HepG2 (cell line): ENCODE results near the gene TRPC3. TPM values are rescaled to one million over a fixed set of nuclear protein-coding genes. Genes with fewer than 3 reads are reported as not detected.

Source experiments
- AKAP8 ChIP-seq: sonication (generic); formaldehyde crosslinking; IDR thresholded peaks from 2 replicates; pipeline ENCODE4 v1.5.1; 2020; ENCODE audit warnings: mild to moderate bottlenecking, missing genetic modification reagents
- BCL3 ChIP-seq: sonication (generic); formaldehyde crosslinking; IDR thresholded peaks from 2 replicates; pipeline ENCODE4 v1.5.1; 2020; ENCODE audit warnings: mild to moderate bottlenecking, missing genetic modification reagents, moderate library complexity
- ETS1 ChIP-seq: sonication (generic); formaldehyde crosslinking; IDR thresholded peaks from 2 replicates; pipeline ENCODE4 v1.4.0; 2020; ENCODE audit warnings: missing genetic modification reagents
- MIER2 ChIP-seq: IDR thresholded peaks from 2 replicates; pipeline ENCODE4 v1.6.1; 2016; ENCODE audit warnings: missing biosample characterization, missing genetic modification reagents
- RERE ChIP-seq: IDR thresholded peaks from 2 replicates; pipeline ENCODE4 v1.6.1; 2016; ENCODE audit warnings: low read depth, missing genetic modification reagents, missing compliant biosample characterization
- TBX3 ChIP-seq: fragments of 450-650 bp; IDR thresholded peaks from 2 replicates; pipeline ENCODE4 v1.6.1; 2017; ENCODE audit warnings: antibody characterized with exemption, mild to moderate bottlenecking, inconsistent platforms, borderline replicate concordance
- TOPORS ChIP-seq: sonication (generic); formaldehyde crosslinking; IDR thresholded peaks from 2 replicates; pipeline ENCODE4 v1.8.0; 2023; ENCODE audit warnings: mild to moderate bottlenecking, missing genetic modification reagents
- ZFAT ChIP-seq: sonication (generic); formaldehyde crosslinking; conservative IDR thresholded peaks from 2 replicates; pipeline ENCODE4 v1.8.1; 2023; ENCODE audit warnings: missing genetic modification reagents, inconsistent platforms
- ZFP37 ChIP-seq: sonication (generic); formaldehyde crosslinking; IDR thresholded peaks from 2 replicates; pipeline ENCODE4 v1.4.0; 2020; ENCODE audit warnings: missing genetic modification reagents, borderline replicate concordance
- ZGPAT ChIP-seq: IDR thresholded peaks from 2 replicates; pipeline ENCODE4 v1.6.1; 2016; ENCODE audit warnings: mild to moderate bottlenecking
- ZNF205 ChIP-seq: IDR thresholded peaks from 2 replicates; pipeline ENCODE4 v1.6.1; 2018; ENCODE audit warnings: missing biosample characterization, missing genetic modification reagents
- ZNF367 ChIP-seq: sonication (generic); formaldehyde crosslinking; IDR thresholded peaks from 2 replicates; pipeline ENCODE4 v1.4.0; 2020; ENCODE audit warnings: missing genetic modification reagents, borderline replicate concordance
- ZNF572 ChIP-seq: sonication (generic); formaldehyde crosslinking; IDR thresholded peaks from 2 replicates; pipeline ENCODE4 v1.5.1; 2020; ENCODE audit warnings: mild to moderate bottlenecking, missing genetic modification reagents
- polyA plus RNA-seq, 8 experiments: library from polyadenylated mRNA; depleted of rRNA in 3 of 8; stranded (reverse) in 7 of 8; unstranded in 1 of 8; fragments of >200 nt; fragmentation: Illumina TruSeq in 4 of 8; extraction: Trizol in 4 of 8; gene quantifications; 2 replicates each; pipeline versions ENCODE4 v1.2.1 to v1.2.3, GENCODE V29; 2011 to 2016; ENCODE audit warnings: low read depth in 4 of 8, missing spikeins in 1 of 8, mixed read lengths in 1 of 8; ENCODE audit not compliant: insufficient read depth in 1 of 8
- total RNA-seq, 5 experiments: library from RNA; depleted of rRNA; stranded (reverse); fragments of >200 nt; fragmentation: Illumina TruSeq; extraction: Trizol; gene quantifications; 2 replicates each; pipeline ENCODE4 v1.2.3, GENCODE V29; 2016; ENCODE audit warnings: low read depth in 1 of 5
- TF ChIP-seq, protein P1 (sequence below): sonication (generic); formaldehyde crosslinking; IDR thresholded peaks from 2 replicates; pipeline ENCODE4 v1.4.0; 2020; ENCODE audit warnings: mild to moderate bottlenecking, low read depth, missing genetic modification reagents
- TF ChIP-seq, protein P2 (sequence below): sonication (generic); formaldehyde crosslinking; IDR thresholded peaks from 2 replicates; pipeline ENCODE4 v1.4.0; 2020; ENCODE audit warnings: low read depth, mild to moderate bottlenecking, missing genetic modification reagents

TRPC3 gene
- total and polyA plus RNA-seq, 2 of the 13 experiments (the other 11 are each of a cell fraction or from before 2014, with no cell fraction given): not detected

- TF ChIP-seq TBX3 (no peak), TOPORS (CRISPR knock-in tag) (no peak), ZNF572 (CRISPR knock-in tag) (no peak), RERE (CRISPR knock-in tag) (no peak), AKAP8 (CRISPR knock-in tag) (no peak), BCL3 (no peak), ETS1 (CRISPR knock-in tag) (no peak), ZFAT (CRISPR knock-in tag) (no peak), ZNF367 (no peak), ZGPAT (CRISPR knock-in tag) (peak; percentile 65; the same call in 1 of the 2 replicates), ZNF205 (CRISPR knock-in tag) (no peak), ZFP37 (CRISPR knock-in tag) (no peak), MIER2 (CRISPR knock-in tag) (no peak)
- TF ChIP-seq, protein P1, sequence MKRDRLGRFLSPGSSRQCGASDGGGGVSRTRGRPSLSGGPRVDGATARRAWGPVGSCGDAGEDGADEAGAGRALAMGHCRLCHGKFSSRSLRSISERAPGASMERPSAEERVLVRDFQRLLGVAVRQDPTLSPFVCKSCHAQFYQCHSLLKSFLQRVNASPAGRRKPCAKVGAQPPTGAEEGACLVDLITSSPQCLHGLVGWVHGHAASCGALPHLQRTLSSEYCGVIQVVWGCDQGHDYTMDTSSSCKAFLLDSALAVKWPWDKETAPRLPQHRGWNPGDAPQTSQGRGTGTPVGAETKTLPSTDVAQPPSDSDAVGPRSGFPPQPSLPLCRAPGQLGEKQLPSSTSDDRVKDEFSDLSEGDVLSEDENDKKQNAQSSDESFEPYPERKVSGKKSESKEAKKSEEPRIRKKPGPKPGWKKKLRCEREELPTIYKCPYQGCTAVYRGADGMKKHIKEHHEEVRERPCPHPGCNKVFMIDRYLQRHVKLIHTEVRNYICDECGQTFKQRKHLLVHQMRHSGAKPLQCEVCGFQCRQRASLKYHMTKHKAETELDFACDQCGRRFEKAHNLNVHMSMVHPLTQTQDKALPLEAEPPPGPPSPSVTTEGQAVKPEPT (CRISPR knock-in tag): no peak
- TF ChIP-seq, protein P2, sequence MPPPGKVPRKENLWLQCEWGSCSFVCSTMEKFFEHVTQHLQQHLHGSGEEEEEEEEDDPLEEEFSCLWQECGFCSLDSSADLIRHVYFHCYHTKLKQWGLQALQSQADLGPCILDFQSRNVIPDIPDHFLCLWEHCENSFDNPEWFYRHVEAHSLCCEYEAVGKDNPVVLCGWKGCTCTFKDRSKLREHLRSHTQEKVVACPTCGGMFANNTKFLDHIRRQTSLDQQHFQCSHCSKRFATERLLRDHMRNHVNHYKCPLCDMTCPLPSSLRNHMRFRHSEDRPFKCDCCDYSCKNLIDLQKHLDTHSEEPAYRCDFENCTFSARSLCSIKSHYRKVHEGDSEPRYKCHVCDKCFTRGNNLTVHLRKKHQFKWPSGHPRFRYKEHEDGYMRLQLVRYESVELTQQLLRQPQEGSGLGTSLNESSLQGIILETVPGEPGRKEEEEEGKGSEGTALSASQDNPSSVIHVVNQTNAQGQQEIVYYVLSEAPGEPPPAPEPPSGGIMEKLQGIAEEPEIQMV: 0 out of 2 replicates have a peak, but pooled peaks have one; percentile 31
Observed at GRCh38 chr4:121869841-121870822, 81.7 kb downstream of the TRPC3 start, which contains the start of gene BBS7 (continued).
